CMK (cell line): ENCODE data around the gene ENTREP1.
"Not testable (repeated sequence)": the region's sequence is repeated elsewhere in the genome, so short reads cannot be mapped to it uniquely, and the experiment has no call there.

Source experiments
- DNase-seq: peaks from one replicate; pipeline ENCODE4 v3.0.0-alpha.2; 2010; ENCODE audit warnings: low read depth

ENTREP1 gene

DNA sequence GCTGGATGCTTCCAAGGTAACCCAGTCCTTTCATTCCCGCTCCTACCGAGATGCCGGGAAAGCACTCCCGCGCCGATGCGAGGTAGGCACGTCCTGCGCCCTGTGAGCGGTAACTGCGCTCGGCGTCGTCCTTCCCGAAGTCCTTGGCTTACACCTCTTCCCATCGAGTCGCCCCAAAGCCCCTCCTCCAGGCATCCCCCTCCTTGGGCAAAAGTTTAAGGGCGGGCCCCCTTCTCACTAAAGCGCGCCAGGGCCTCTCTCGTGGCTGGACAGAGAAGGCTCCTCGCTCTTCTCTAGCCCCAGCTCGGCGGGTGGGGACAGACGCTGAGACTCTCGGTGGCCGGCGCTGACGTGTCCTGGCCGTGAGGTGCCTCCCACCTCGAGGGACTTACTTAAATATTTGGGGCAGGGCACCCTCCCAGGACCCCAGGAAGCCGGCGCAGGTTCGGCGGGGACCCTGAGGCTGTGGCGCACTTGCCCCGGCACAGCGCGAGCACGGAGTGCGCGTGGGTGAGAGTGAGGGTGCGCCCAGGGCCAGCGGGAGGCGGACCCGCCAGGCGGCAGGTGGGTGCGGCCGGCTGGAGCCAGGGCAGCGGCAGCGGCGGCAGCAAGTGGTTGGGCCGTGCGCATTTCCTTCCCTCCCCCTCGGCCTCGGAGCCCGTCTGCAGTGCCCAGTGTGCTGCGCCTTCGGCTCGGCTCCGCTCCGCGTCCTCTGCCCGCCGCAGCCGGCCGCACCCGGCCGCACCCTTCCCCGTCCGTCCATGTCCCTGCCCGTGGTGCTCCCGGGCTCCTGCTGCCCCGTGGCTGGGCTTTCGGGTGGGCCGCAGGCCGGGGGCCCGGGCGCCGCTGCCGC is at the start of gene ENTREP1:
Gene ENTREP1, plus strand, starts transcription at position 667 of the 853 bp plus-strand sequence. Its CDS starts 95 bp downstream, at position 762.
- DNase-seq, result no peak

DNA sequence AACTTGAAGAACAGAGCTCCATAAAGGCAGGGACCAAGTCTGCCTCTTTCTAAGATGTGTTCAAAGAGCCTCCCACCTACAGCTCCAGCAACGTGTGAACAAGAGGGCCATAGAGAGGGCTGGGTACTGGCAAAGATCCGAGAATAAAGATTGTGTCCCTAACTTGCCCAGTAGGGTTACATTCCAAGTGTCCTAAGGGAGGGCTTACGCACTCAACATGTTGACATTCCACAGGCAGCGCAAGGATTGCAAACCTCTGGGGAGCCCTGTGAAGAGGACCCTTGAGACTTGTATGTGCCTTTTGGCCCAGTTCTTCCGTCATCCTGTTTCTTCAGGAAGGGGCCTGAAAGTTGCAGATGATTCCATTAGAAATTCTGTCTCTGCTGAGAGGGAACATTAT is 48.2 kb upstream of the ENTREP1 start:
- DNase-seq, result no peak

- DNase-seq, result no peak
Observed at GRCh38 chr9:69279084-69279731, 45.8 kb upstream of the ENTREP1 start.

DNA sequence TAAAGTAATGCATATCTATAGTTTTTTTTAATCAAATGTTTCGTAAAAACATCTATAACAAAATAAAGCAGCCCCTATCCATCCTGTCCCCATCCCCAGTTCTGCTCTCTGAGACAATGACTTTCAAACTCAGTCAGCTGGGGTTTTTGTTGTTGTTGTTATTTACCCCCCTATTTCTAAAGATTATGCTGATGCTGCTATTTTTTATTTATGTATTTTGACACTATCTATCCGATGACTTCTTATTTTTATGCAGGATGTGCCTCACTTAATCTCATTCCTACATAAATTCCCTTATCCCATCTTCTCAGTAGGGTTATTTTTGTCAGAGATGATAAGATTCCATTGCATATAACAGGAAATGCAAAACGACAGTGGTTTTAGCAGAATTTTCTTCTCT is 45.3 kb upstream of the ENTREP1 start:
- DNase-seq, result no peak

DNA sequence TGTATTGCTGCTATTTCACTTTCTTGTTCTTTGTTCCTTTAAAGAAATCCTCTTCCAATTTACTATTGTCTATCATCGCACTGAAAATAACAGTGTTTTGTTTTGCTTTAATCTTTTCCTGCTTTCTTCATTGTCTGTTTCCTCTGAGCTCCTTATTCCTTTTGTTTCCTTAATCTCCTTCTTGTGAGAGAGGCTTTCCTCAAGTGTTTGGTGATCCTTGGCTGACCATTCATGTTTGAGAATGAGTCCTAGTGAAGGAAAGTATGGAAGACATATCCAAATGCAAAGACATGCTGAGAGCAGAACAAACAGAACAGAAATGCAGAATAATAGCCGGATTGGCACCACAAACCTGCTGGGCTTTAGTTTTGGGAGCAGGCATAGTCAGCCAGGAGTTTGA is 42.0 kb upstream of the ENTREP1 start:
- no peak for DNase-seq

DNA sequence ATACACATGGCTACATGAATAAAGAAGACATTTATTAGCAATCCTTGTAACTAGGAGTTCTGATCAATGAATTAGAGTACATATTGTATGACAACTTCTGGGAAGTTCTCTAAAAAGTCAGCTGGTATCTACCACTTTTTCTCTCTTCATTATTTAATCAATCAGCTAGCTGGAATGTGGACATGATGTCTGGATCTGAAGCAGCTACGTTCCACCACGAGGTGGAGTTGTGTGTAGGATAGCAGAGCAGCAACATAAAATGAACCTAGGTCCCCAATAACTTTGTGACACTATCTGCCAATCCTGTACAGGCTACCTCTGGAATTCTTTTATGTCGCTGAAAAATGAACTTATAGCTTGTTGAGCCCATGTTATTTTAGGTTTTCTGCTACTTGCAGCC is 32.9 kb upstream of the ENTREP1 start:
- DNase-seq, result no peak

GRCh38 chr9:69293156-69293555 is 31.9 kb upstream of the ENTREP1 start:
- DNase-seq, result no peak

DNA sequence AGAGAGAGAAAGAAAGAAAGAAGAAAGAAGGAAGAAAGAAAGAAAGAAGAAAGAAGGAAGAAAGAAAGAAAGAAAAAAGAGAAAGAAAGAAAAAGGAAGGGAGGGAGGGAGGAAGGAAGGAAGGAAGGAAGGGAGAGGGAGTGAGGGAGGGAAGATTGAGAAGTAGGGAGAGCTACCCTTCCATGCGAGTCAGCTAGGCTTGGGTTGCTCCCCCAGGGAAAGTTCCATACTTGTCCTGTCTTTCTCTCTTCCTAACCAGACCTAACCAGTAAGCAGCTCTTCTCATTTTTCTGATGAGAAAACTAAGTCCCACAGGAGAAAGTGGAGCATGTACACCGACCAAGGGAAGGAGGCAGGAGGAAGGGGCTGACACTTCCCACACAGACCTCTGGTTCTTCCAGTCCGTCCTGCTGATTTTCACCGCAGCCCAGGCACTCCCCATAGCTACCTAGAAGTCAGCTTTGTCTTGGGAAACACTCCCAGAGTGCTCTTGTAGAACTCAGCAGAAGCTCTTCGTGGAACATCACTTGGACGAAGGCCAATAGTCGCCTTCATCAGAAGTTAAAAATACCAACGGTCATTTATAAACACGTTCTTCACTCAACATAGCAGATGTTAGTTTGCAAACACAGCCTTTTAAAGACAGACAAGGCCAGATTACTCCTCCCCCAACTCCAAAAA is 29.0 kb upstream of the ENTREP1 start:
- no peak for DNase-seq

DNA sequence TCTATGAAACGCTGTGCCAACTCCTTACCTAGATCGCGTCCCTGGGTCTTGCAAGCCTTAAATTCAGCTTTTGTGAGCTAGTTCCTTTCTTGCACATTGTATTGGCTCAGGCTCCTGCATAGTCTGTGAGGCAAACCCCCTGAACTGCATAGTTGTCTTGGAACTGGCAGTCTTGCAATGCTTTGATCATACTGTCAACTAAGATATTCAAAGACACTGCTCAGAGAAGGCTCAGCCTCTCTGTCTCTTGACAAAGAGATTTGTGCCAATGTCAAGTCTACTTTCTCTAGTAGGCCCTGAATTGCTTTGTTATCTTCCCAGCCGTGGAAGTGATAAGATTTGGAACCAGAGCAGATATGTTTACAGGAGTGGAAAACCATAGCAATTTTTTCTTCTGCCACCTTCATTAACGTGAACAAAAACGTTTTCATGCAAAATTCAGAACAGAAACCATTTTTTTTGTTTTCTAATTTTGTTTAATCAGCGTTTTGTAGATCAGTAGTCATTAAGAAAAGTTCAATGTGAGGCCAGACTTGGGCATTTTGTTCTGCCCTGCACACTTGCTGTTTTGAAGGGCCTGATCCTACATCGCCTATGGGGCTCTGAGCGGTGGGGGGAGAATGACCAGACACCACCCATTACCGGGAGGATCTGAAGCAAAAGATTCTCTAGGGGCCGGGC is 27.6 kb upstream of the ENTREP1 start:
- no peak for DNase-seq

DNA sequence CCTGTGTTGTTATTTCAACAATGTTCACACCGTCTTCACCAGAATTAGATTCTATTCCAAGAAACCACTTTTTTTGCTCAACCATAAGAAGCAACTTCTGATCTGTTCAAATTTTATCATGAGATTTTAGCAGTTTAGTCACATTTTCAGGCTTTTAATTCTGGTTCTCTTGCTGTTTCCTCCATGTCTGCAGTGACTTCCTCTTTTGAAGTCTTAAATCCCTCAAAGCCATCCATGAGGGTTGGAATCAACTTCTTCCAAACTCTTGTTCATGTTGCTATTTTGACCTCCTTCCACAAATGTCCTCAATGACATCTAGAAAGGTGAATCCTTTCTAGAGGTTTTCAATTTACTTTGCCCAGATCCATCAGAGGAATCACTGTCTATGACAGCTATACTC is 25.7 kb upstream of the ENTREP1 start:
- DNase-seq, result no peak

- DNase-seq, result no peak
Observed at GRCh38 chr9:69299826-69300225, 25.2 kb upstream of the ENTREP1 start.

DNA sequence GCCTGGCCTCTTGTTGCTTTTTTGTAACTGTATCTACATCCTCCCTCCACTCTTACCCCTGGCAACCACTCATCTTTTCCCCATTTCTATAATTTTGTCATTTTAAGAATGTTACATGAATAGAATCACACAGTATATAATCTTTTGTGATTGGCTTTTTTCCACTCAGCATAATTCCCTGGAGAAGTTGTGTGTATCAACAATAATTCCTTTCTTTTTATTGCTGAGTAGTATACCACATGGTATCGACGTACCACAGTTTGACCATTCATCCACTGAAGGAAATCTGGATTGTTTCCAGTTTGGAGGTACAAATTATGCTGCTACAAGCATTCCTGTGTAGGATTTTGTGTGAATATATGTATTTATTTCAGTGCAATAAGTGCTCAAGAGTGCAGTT is 21.7 kb upstream of the ENTREP1 start:
- DNase-seq, result no peak

- not testable (repeated sequence) for DNase-seq
Observed at GRCh38 chr9:69306895-69307445, 18.0 kb upstream of the ENTREP1 start.

- DNase-seq, result no peak
Observed at GRCh38 chr9:69307446-69308205, 17.4 kb upstream of the ENTREP1 start.

DNA sequence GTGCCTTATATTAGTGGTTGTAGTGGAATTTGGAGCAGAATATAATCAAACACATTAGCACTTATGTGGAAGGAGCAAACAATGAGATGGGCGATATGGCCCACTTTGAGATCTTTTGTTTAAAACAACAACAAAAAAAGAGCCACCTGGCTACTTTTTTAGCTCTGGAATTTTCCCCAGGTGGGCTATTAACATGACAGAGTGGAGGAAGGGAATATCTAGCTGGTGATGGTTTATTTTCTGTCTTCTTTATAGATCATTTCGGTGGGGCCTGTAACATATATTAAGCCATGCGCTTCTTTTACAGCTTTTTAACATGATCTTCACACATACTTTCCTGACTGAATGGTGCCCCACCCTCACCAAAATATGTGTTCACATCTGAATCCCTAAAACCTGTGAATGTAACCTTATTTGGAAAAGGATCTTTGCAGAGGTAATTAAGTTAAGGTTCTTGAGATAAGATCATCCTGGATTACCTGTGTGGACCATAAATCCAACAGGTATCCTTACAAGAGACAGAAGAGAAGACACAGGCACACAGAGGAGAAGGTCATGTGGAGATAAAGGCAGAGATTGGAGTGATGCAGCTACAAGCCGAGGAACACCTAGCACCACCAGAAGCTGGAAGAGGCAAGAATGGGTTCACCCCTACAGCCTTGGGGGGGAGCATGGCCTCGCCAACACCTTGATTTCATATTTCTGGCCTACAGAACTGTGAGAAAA is 16.6 kb upstream of the ENTREP1 start:
- DNase-seq, result no peak

- no peak for DNase-seq
Observed at GRCh38 chr9:69313175-69313574, 11.8 kb upstream of the ENTREP1 start.

GRCh38 chr9:69314547-69314946 is 10.5 kb upstream of the ENTREP1 start:
- no peak for DNase-seq

DNA sequence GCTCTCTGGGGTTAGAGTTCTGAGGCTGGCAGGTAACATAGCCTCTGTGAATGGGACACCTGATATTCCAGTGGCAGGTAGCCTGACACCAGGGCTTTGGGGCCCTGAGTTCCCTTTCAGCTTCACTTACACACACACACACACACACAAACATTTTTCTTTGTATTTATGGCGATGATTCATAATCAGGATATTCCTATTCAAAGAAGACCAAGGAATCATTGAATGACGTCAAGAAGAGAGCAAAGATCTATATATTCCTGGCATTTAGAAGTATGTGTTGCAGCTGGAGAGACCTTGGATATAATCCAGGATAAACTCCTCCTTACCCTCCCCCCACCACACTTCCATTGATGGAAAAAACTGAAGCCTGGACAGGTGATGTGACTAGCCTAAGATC is 7.9 kb upstream of the ENTREP1 start:
- DNase-seq, result no peak

GRCh38 chr9:69317894-69318293 is 7.1 kb upstream of the ENTREP1 start:
- DNase-seq, result no peak

GRCh38 chr9:69319324-69320025 is 5.5 kb upstream of the ENTREP1 start:
- DNase-seq, result no peak
